Activated naive CD4-positive, alpha-beta T cell treated with anti-CD3 and anti-CD28 coated beads for 36 hours (primary cell): ENCODE measurements around the gene MOV10L1. TPM values are rescaled to one million over a fixed set of nuclear protein-coding genes. Genes with fewer than 3 reads are reported as not detected.
A peak's percentile ranks its signal among the peaks of the same experiment; 100 is the strongest.
"Not testable (repeated sequence)": the region's sequence is repeated elsewhere in the genome, so short reads cannot be mapped to it uniquely, and the experiment has no call there.

Experiments
- CTCF ChIA-PET: fragments of 350-600 bp; sonication (Branson Sonifier 250); formaldehyde crosslinking; loops from one replicate; lab custom pipeline; 2021; ENCODE audit warnings: antibody characterized with exemption; lab: Charles Lee
- DNase-seq: peaks from one replicate; pipeline ENCODE4 v3.0.0-alpha.2; 2020
- H3K27ac Mint-ChIP-seq: one replicate; pipeline ENCODE4 v1.8.0; 2021; ENCODE audit warnings: mild to moderate bottlenecking, mixed read lengths
- H3K27me3 Mint-ChIP-seq: one replicate; pipeline ENCODE4 v1.8.0; 2021; ENCODE audit warnings: low read depth, mixed read lengths
- H3K36me3 Mint-ChIP-seq: one replicate; pipeline ENCODE4 v1.8.0; 2021; ENCODE audit warnings: low read depth, mixed read lengths
- H3K4me1 Mint-ChIP-seq: one replicate; pipeline ENCODE4 v1.8.0; 2021; ENCODE audit warnings: low read depth, mixed read lengths
- H3K4me3 Mint-ChIP-seq: one replicate; pipeline ENCODE4 v1.8.0; 2021; ENCODE audit warnings: mild to moderate bottlenecking, moderate library complexity, mixed read lengths
- H3K9me3 Mint-ChIP-seq: one replicate; pipeline ENCODE4 v1.8.0; 2021; ENCODE audit warnings: mixed read lengths
- intact Hi-C: fragments of 100-400 bp; cut with micrococcal nuclease; formaldehyde crosslinking; loops from one replicate; pipeline ENCODE4 v1.15.1; 2023
- total RNA-seq, 2 experiments: library from RNA; stranded (reverse); gene quantifications; one replicate each; pipeline ENCODE4 v1.2.3, GENCODE V29; 2021

MOV10L1 gene
- total RNA-seq, 2 experiments from 2014 or later = not detected

- Mint-ChIP-seq H3K9me3 (peaks cover 18% of the 10 kb centered on the region), H3K36me3 (peaks cover 11% of the 10 kb centered on the region), H3K27ac (no peak within 1 kb of the TSS), H3K27me3 (peaks cover 31% of the 10 kb centered on the region), H3K4me1 (peaks cover 13% of the 10 kb centered on the region), H3K4me3 (peak within 1 kb of the TSS; percentile 40)
- DNase-seq = peak; percentile 52
- CTCF ChIA-PET = no interaction called here
- intact Hi-C loops = no loop called here
Observed at GRCh38 chr22:50085211-50085972, 4.4 kb upstream of the MOV10L1 start, which contains the start of gene MLC1. TSS of gene MLC1 (minus strand) at chr22:50085426. CDS start at chr22:50084902, 524 bp downstream.

GRCh38 chr22:50086526-50086925 lies 3.3 kb upstream of the MOV10L1 start:
- DNase-seq = no peak
- H3K4me3 Mint-ChIP-seq = no peak overlapping the region
- H3K27me3 Mint-ChIP-seq = peaks cover 33% of the 10 kb centered on the region
- peaks cover 11% of the 10 kb centered on the region for H3K36me3 Mint-ChIP-seq
- CTCF ChIA-PET = interaction anchor here (0.7 kb wide), 1 partner anchor 19 kb away, joined by 3 read pairs; no protein-coding TSS in a partner anchor
- no peak overlapping the region for H3K27ac Mint-ChIP-seq
- H3K4me1 Mint-ChIP-seq = peaks cover 13% of the 10 kb centered on the region
- peaks cover 20% of the 10 kb centered on the region for H3K9me3 Mint-ChIP-seq
- intact Hi-C loops = no loop called here

GRCh38 chr22:50086975-50087374 lies 2.8 kb upstream of the MOV10L1 start:
- H3K4me3 Mint-ChIP-seq, CTCF ChIA-PET, H3K27ac Mint-ChIP-seq, intact Hi-C loops, DNase-seq: not testable (repeated sequence)
- peaks cover 11% of the 10 kb centered on the region for H3K36me3 Mint-ChIP-seq
- peaks cover 13% of the 10 kb centered on the region for H3K4me1 Mint-ChIP-seq
- H3K9me3 Mint-ChIP-seq = peaks cover 20% of the 10 kb centered on the region
- peaks cover 33% of the 10 kb centered on the region for H3K27me3 Mint-ChIP-seq

- Mint-ChIP-seq H3K27ac (no peak overlapping the region), H3K4me1 (peaks cover 13% of the 10 kb centered on the region), H3K36me3 (peaks cover 11% of the 10 kb centered on the region), H3K27me3 (peaks cover 33% of the 10 kb centered on the region), H3K9me3 (peaks cover 20% of the 10 kb centered on the region), H3K4me3 (no peak overlapping the region)
- CTCF ChIA-PET = no interaction called here
- intact Hi-C loops = no loop called here
- DNase-seq = no peak
Observed at GRCh38 chr22:50087646-50088045, 2.2 kb upstream of the MOV10L1 start.

- H3K36me3 Mint-ChIP-seq = peaks cover 11% of the 10 kb centered on the region
- DNase-seq = no peak
- CTCF ChIA-PET = no interaction called here
- H3K4me3 Mint-ChIP-seq = no peak overlapping the region
- no peak overlapping the region for H3K27ac Mint-ChIP-seq
- intact Hi-C loops = no loop called here
- peaks cover 20% of the 10 kb centered on the region for H3K9me3 Mint-ChIP-seq
- peaks cover 13% of the 10 kb centered on the region for H3K4me1 Mint-ChIP-seq
- peaks cover 29% of the 10 kb centered on the region for H3K27me3 Mint-ChIP-seq
Observed at GRCh38 chr22:50088096-50088495, 1.7 kb upstream of the MOV10L1 start.

GRCh38 chr22:50089231-50089630 lies 575 bp upstream of the MOV10L1 start:
- DNase-seq = no peak
- Mint-ChIP-seq H3K4me1 (peaks cover 13% of the 10 kb centered on the region), H3K36me3 (peaks cover 11% of the 10 kb centered on the region), H3K27ac (no peak overlapping the region), H3K27me3 (peaks cover 24% of the 10 kb centered on the region), H3K4me3 (no peak overlapping the region), H3K9me3 (peaks cover 20% of the 10 kb centered on the region)
- intact Hi-C loops = no loop called here
- CTCF ChIA-PET = no interaction called here

GRCh38 chr22:50090412-50090714 lies 557 bp downstream of the MOV10L1 start:
- DNase-seq = no peak
- Mint-ChIP-seq H3K36me3 (peaks cover 11% of the 10 kb centered on the region), H3K27me3 (peaks cover 17% of the 10 kb centered on the region), H3K27ac (no peak overlapping the region), H3K9me3 (peaks cover 20% of the 10 kb centered on the region), H3K4me3 (no peak overlapping the region), H3K4me1 (peaks cover 4% of the 10 kb centered on the region)
- intact Hi-C loops = no loop called here
- CTCF ChIA-PET = no interaction called here

GRCh38 chr22:50091092-50091768 lies 1.4 kb downstream of the MOV10L1 start:
- H3K4me1 Mint-ChIP-seq = no peaks in the 10 kb centered on the region
- intact Hi-C loops = no loop called here
- peaks cover 20% of the 10 kb centered on the region for H3K9me3 Mint-ChIP-seq
- CTCF ChIA-PET = no interaction called here
- peaks cover 16% of the 10 kb centered on the region for H3K27me3 Mint-ChIP-seq
- DNase-seq = no peak
- H3K36me3 Mint-ChIP-seq = peaks cover 11% of the 10 kb centered on the region
- H3K4me3 Mint-ChIP-seq = no peak overlapping the region
- no peak overlapping the region for H3K27ac Mint-ChIP-seq

- Mint-ChIP-seq H3K36me3 (peaks cover 2% of the 10 kb centered on the region), H3K9me3 (peaks cover 12% of the 10 kb centered on the region), H3K27me3 (peaks cover 6% of the 10 kb centered on the region), H3K4me1 (no peaks in the 10 kb centered on the region), H3K4me3 (no peak overlapping the region), H3K27ac (no peak overlapping the region)
- no peak for DNase-seq
- CTCF ChIA-PET = no interaction called here
- intact Hi-C loops = no loop called here
Observed at GRCh38 chr22:50092342-50092741, 2.5 kb downstream of the MOV10L1 start.

GRCh38 chr22:50098052-50098451 lies 8.2 kb downstream of the MOV10L1 start:
- CTCF ChIA-PET = no interaction called here
- Mint-ChIP-seq H3K4me1 (no peaks in the 10 kb centered on the region), H3K36me3 (no peaks in the 10 kb centered on the region), H3K9me3 (no peaks in the 10 kb centered on the region), H3K4me3 (no peak overlapping the region), H3K27ac (no peak overlapping the region), H3K27me3 (peaks cover 3% of the 10 kb centered on the region)
- no peak for DNase-seq
- intact Hi-C loops = no loop called here

GRCh38 chr22:50101870-50102565 lies 12.2 kb downstream of the MOV10L1 start:
- DNase-seq = no peak
- H3K9me3 Mint-ChIP-seq = no peaks in the 10 kb centered on the region
- intact Hi-C loops = no loop called here
- H3K4me1 Mint-ChIP-seq = peaks cover 8% of the 10 kb centered on the region
- no peaks in the 10 kb centered on the region for H3K36me3 Mint-ChIP-seq
- no peak overlapping the region for H3K4me3 Mint-ChIP-seq
- H3K27ac Mint-ChIP-seq = no peak overlapping the region
- CTCF ChIA-PET = no interaction called here
- peaks cover 3% of the 10 kb centered on the region for H3K27me3 Mint-ChIP-seq

- H3K27ac Mint-ChIP-seq = no peak overlapping the region
- H3K9me3 Mint-ChIP-seq = no peaks in the 10 kb centered on the region
- intact Hi-C loops = no loop called here
- CTCF ChIA-PET = no interaction called here
- H3K4me3 Mint-ChIP-seq = no peak overlapping the region
- peaks cover 8% of the 10 kb centered on the region for H3K4me1 Mint-ChIP-seq
- no peak for DNase-seq
- peaks cover 3% of the 10 kb centered on the region for H3K27me3 Mint-ChIP-seq
- H3K36me3 Mint-ChIP-seq = no peaks in the 10 kb centered on the region
Observed at GRCh38 chr22:50102946-50103345, 13.1 kb downstream of the MOV10L1 start.
